ENCODE results near the gene TNFAIP8L1.

The TNFAIP8L1 gene

GRCh38 chr19:4703671-4704316 is 64.5 kb downstream of the TNFAIP8L1 start:
- TF ChIP-seq CTCF (IDR thresholded peaks at IDR 0.05): no peak

- TF ChIP-seq CTCF (IDR thresholded peaks at IDR 0.05): no peak
These were observed 65.0 kb downstream of the TNFAIP8L1 start for GRCh38 chr19:4704317-4704673.
